DND-41 (cell line): Measurements from ENCODE around the gene SLC6A18.

Experiments
- ATAC-seq: fragments of 200-7000 bp; cut with Tn5 transposase; 3 replicates; pipeline ENCODE4 v1.9.1; 2021; ENCODE audit warnings: low read depth; ENCODE audit not compliant: insufficient read depth
- DNase-seq: peaks from one replicate; pipeline ENCODE4 v3.0.0-alpha.2; 2020
- H2AFZ ChIP-seq: 2 replicates; pipeline ENCODE4 v1.6.0; 2012; ENCODE audit warnings: low read depth, low read length
- H3K27ac ChIP-seq: 2 replicates; pipeline ENCODE4 v1.5.1; 2012; ENCODE audit warnings: low read length, inconsistent platforms
- H3K27me3 ChIP-seq: fragments of 200-600 bp; sonication (generic); 2 replicates; pipeline ENCODE4 v1.6.0; 2012; ENCODE audit warnings: low read length, mild to moderate bottlenecking, inconsistent platforms; ENCODE audit not compliant: insufficient read depth, poor library complexity
- H3K36me3 ChIP-seq: 2 replicates; pipeline ENCODE4 v1.5.1; 2012; ENCODE audit warnings: low read length, inconsistent platforms; ENCODE audit not compliant: insufficient read depth
- H3K4me1 ChIP-seq: 2 replicates; pipeline ENCODE4 v1.5.1; 2012; ENCODE audit warnings: mild to moderate bottlenecking, low read length; ENCODE audit not compliant: insufficient read depth
- H3K4me2 ChIP-seq: 2 replicates; pipeline ENCODE4 v1.6.0; 2012; ENCODE audit warnings: mild to moderate bottlenecking, moderate library complexity, low read length, inconsistent platforms; ENCODE audit not compliant: insufficient read depth
- H3K4me3 ChIP-seq, 2 experiments: fragments of 200-600 bp in 1 of 2; shearing (Covaris generic) in 1 of 2; 2 replicates each; pipeline ENCODE4 v1.5.1; 2012 to 2016; ENCODE audit warnings: inconsistent platforms in 2 of 2, low read length in 2 of 2, mild to moderate bottlenecking in 2 of 2, low read depth in 1 of 2, moderate library complexity in 1 of 2
- H3K79me2 ChIP-seq: 2 replicates; pipeline ENCODE4 v1.6.0; 2012; ENCODE audit warnings: low read length, inconsistent platforms; ENCODE audit not compliant: insufficient read depth
- H3K9ac ChIP-seq: 2 replicates; pipeline ENCODE4 v1.6.0; 2012; ENCODE audit warnings: low read depth, mild to moderate bottlenecking, inconsistent platforms, low read length, moderate library complexity
- H3K9me3 ChIP-seq: 2 replicates; pipeline ENCODE4 v1.5.1; 2012; ENCODE audit warnings: low read length, moderate library complexity, mild to moderate bottlenecking, inconsistent platforms; ENCODE audit not compliant: insufficient read depth, severe bottlenecking
- H4K20me1 ChIP-seq: 2 replicates; pipeline ENCODE4 v1.6.0; 2012; ENCODE audit warnings: low read length; ENCODE audit not compliant: insufficient read depth
- CTCF ChIP-seq: IDR thresholded peaks from 2 replicates; pipeline ENCODE4 v1.5.1; 2012; ENCODE audit warnings: borderline replicate concordance, low read length, moderate library complexity, mild to moderate bottlenecking; ENCODE audit not compliant: poor library complexity, severe bottlenecking; ENCODE audit errors: extremely low read depth
- EZH2 ChIP-seq: IDR thresholded peaks from 3 replicates; pipeline ENCODE4 v1.6.1; 2012; ENCODE audit warnings: borderline replicate concordance, low read depth, mild to moderate bottlenecking, moderate library complexity, low read length, inconsistent platforms; ENCODE audit not compliant: severe bottlenecking

SLC6A18 gene

GRCh38 chr5:1215320-1216096 is 9.7 kb upstream of the SLC6A18 start:
- TF ChIP-seq EZH2 (no peak), CTCF (no peak)
- no peak overlapping the region for H3K4me3 ChIP-seq
- H3K27me3 ChIP-seq = no peaks in the 10 kb centered on the region
- peaks cover 21% of the 10 kb centered on the region for H3K4me1 ChIP-seq
- H4K20me1 ChIP-seq = no peaks in the 10 kb centered on the region
- H2AFZ ChIP-seq = no peak overlapping the region
- H3K9ac ChIP-seq = no peak overlapping the region
- no peak overlapping the region for H3K4me2 ChIP-seq
- DNase-seq = no peak
- peaks cover 2% of the 10 kb centered on the region for H3K9me3 ChIP-seq
- H3K27ac ChIP-seq = no peak overlapping the region
- ATAC-seq = no peak
- H3K79me2 ChIP-seq = no peaks in the 10 kb centered on the region
- no peaks in the 10 kb centered on the region for H3K36me3 ChIP-seq

GRCh38 chr5:1216211-1216917 is 8.8 kb upstream of the SLC6A18 start:
- TF ChIP-seq CTCF (no peak), EZH2 (no peak)
- Histone ChIP-seq H3K9me3 (peaks cover 2% of the 10 kb centered on the region), H3K4me1 (peaks cover 21% of the 10 kb centered on the region), H3K36me3 (no peaks in the 10 kb centered on the region), H3K27me3 (no peaks in the 10 kb centered on the region), H2AFZ (no peak overlapping the region), H3K4me2 (no peak overlapping the region), H3K4me3 (no peak overlapping the region), H3K79me2 (no peaks in the 10 kb centered on the region), H4K20me1 (no peaks in the 10 kb centered on the region), H3K27ac (peak overlapping the region; percentile 56; the same call in 1 of the 2 replicates), H3K9ac (no peak overlapping the region)
- no peak for DNase-seq
- ATAC-seq = no peak

- H4K20me1 ChIP-seq = no peaks in the 10 kb centered on the region
- H3K9me3 ChIP-seq = peaks cover 2% of the 10 kb centered on the region
- H3K27me3 ChIP-seq = no peaks in the 10 kb centered on the region
These were observed 8.3 kb upstream of the SLC6A18 start for GRCh38 chr5:1216918-1217295.

More at GRCh38 chr5:1216918-1217295, 8.3 kb upstream of the SLC6A18 start:
- Histone ChIP-seq H3K36me3 (no peaks in the 10 kb centered on the region), H3K4me2 (no peak overlapping the region), H3K27ac (peak overlapping the region; percentile 56; the same call in 1 of the 2 replicates), H3K4me1 (peaks cover 21% of the 10 kb centered on the region), H3K9ac (no peak overlapping the region), H3K4me3 (no peak overlapping the region), H3K79me2 (no peaks in the 10 kb centered on the region), H2AFZ (no peak overlapping the region)
- no peak for TF ChIP-seq CTCF
- no peak for TF ChIP-seq EZH2
- DNase-seq = no peak
- ATAC-seq = no peak
